ENCODE results near the gene COMMD6. TPM values are rescaled to one million over a fixed set of nuclear protein-coding genes. Genes with fewer than 3 reads are reported as not detected.
"Not testable (repeated sequence)": the region's sequence is repeated elsewhere in the genome, so short reads cannot be mapped to it uniquely, and the experiment has no call there.

COMMD6 gene
- total and polyA plus RNA-seq, 5 donors = 128 to 162 (median 142) TPM

DNA sequence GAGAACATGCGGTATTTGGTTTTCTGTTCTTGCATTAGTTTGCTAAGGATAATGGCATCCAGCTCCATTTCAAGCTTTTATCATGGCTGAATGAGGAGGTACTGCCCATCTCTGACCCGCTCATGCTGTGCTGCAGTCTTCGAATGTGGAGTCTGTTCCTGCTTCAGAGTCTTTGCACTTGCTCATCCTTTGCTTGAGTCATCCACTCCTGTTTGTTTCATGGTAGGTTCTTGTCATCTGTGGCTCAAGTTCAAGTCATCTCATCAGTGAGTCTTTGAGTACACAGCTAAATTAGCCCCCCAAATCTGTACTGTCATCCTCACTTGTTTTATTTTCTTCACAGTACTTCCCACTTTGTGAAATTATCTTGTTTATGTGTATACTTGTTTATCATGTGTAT, 17.3 kb upstream of the COMMD6 start:
- ATAC-seq (no peak), DNase-seq (no peak)
- Histone ChIP-seq H3K4me3 (ENCODE audit: low read length) (no peak overlapping the region), H3K27me3 (ENCODE audit: control insufficient read depth, insufficient read depth) (no peaks in the 10 kb centered on the region), H3K27ac (ENCODE audit: low read length) (no peak overlapping the region), H3K9me3 (ENCODE audit: control insufficient read depth, low read length) (no peaks in the 10 kb centered on the region), H3K4me1 (ENCODE audit: control insufficient read depth, insufficient read depth, low read length) (no peaks in the 10 kb centered on the region)
- intact Hi-C loops (cut with DNase I) = no loop called here
- WGBS = 97% methylated on average over 3 of the region's 3 CpGs

DNA sequence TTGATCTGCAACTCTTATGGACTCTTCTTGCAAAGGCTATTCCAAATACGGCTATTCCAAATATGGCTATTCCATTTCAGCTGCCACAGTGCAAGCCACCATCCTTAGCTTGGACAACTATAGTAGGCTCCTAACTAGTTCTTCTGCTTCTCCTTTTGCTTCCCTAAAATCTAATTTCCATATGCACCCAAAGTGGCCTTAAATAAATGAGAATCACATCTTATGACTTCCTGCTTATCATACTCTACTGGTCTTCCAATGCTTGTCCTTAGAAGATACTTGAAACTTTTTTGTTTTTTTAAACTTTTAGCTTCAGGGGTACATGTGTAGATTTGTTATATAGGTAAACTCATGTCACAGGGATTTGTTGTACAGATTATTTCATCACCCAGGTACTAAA, 16.8 kb upstream of the COMMD6 start:
- no peak for ATAC-seq
- WGBS = 96% methylated on average over 1 of the region's 1 CpG
- H3K27me3 ChIP-seq (ENCODE audit: control insufficient read depth, insufficient read depth) = no peaks in the 10 kb centered on the region
- intact Hi-C loops (cut with DNase I) = no loop called here
- no peaks in the 10 kb centered on the region for H3K4me1 ChIP-seq (ENCODE audit: control insufficient read depth, insufficient read depth, low read length)
- no peak overlapping the region for H3K4me3 ChIP-seq (ENCODE audit: low read length)
- no peak overlapping the region for H3K27ac ChIP-seq (ENCODE audit: low read length)
- H3K9me3 ChIP-seq (ENCODE audit: control insufficient read depth, low read length) = no peaks in the 10 kb centered on the region
- DNase-seq = no peak

DNA sequence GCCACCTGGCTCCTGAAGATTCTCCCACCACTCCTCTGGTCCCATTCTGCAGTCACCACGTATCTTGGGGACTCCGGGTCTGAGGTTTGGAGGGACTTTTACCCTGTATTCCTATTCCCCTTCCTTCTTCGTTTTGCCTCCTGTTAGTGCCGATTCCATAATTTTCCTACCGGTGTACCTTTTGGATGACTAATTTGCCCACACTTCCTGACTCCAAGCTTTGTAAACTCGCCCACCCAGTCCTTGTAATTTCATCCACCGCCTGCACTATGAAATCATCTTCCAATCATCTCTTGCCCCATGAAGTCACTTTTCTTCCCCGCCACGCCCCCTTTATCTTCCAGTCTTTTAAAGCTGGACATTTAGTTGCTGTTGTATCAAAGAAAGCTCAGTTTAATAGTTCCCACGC, 12.5 kb upstream of the COMMD6 start:
- Histone ChIP-seq H3K4me3 (ENCODE audit: low read length) (peak overlapping the region; percentile 70), H3K9me3 (ENCODE audit: control insufficient read depth, low read length) (no peaks in the 10 kb centered on the region), H3K27me3 (ENCODE audit: control insufficient read depth, insufficient read depth) (no peaks in the 10 kb centered on the region), H3K27ac (ENCODE audit: low read length) (no peak overlapping the region), H3K4me1 (ENCODE audit: control insufficient read depth, insufficient read depth, low read length) (no peaks in the 10 kb centered on the region)
- peak in 1 of 3 donors; percentile 40 for DNase-seq
- intact Hi-C loops (cut with DNase I) = no loop called here
- peak in 1 of 2 donors; percentile 11 for ATAC-seq
- 4% methylated on average over 10 of the region's 10 CpGs for WGBS

DNA sequence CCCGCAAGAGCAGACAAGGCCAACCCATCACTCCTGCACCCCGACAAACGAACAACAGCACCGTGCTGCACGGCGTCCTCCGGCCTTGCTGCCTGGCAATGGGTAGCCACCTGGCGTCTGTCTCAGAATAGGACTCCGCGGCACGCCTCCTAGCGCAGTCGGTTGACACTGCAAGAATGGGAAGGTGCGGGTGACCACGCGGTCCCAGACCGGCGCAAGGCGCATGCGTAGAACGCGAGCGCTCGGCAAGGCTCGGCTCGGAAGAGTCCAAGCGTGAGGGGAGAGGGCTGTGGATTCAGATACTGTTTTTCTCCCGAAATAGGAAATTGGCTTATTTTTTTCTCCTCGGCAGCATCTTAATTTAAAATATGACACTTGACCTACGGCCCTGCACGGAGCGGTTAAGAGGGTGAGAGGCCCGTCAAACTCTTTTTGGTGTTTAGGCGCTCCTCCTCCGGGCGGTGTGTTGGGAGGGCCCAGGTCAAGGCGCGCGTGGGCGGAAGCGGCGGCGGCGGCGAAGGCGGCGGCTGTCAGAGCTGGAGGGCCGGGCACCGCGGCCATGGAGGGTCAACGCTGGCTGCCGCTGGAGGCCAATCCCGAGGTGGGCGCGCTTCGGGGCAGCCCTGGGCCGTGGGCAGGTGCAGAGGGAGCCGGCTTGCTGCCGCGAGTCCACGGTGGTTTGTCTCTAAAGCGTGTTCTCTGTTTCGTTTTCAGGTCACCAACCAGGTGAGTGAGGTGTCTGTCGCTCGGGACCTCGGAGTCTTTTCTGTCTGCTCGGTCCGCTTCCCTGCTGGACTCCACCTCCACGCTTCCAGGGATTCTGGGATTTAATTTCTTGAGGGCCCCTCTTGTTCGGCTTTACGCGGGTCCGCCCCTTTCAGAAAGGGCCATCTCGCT, 11.9 kb upstream of the COMMD6 start, which contains the start of gene UCHL3:
TSS of gene UCHL3 (plus strand) at position 530 of the 897 bp plus-strand sequence. CDS start at position 560, 30 bp downstream.
- peak; percentile 97 to 99 (median 99) for DNase-seq
- Histone ChIP-seq H3K9me3 (ENCODE audit: control insufficient read depth, low read length) (no peaks in the 10 kb centered on the region), H3K27ac (ENCODE audit: low read length) (peak within 1 kb of the TSS; percentile 49), H3K27me3 (ENCODE audit: control insufficient read depth, insufficient read depth) (no peaks in the 10 kb centered on the region), H3K4me1 (ENCODE audit: control insufficient read depth, insufficient read depth, low read length) (no peaks in the 10 kb centered on the region), H3K4me3 (ENCODE audit: low read length) (peak within 1 kb of the TSS; percentile 70)
- intact Hi-C loops (cut with DNase I) = loop anchor here in 1 of 4 donors (10.0 kb wide), 1 partner anchor 195 kb away; no protein-coding TSS in a partner anchor
- under 1% methylated on average over 74 of the region's 74 CpGs for WGBS
- ATAC-seq = peak; percentile 98 to 99

DNA sequence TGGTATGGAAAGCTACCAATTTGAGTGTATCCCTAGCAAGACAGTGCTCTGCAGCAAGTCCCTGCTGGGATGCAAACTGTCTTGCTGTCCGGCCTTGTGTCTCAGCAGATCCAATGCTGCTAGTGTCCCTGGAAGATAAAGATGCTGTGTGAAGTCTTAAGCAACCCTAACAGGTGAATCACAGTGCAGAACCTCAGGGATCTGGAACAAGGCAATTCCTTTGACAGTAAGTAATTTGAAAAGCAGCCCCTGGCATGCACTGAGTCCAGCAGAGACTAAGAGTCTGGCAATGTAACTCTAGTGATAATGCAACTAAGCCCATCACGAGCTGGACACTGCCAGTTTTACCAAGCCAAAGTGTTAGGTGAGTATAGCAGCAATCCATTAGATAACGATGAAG, 10.3 kb upstream of the COMMD6 start:
- no peak overlapping the region for H3K27ac ChIP-seq (ENCODE audit: low read length)
- H3K9me3 ChIP-seq (ENCODE audit: control insufficient read depth, low read length) = no peaks in the 10 kb centered on the region
- no peaks in the 10 kb centered on the region for H3K27me3 ChIP-seq (ENCODE audit: control insufficient read depth, insufficient read depth)
- ATAC-seq (no peak), DNase-seq (no peak)
- no peak overlapping the region for H3K4me3 ChIP-seq (ENCODE audit: low read length)
- no peaks in the 10 kb centered on the region for H3K4me1 ChIP-seq (ENCODE audit: control insufficient read depth, insufficient read depth, low read length)
- intact Hi-C loops (cut with DNase I) = loop anchor here in 1 of 4 donors (10.0 kb wide), 1 partner anchor 193 kb away; no protein-coding TSS in a partner anchor
- WGBS = 76% methylated on average over 3 of the region's 3 CpGs

DNA sequence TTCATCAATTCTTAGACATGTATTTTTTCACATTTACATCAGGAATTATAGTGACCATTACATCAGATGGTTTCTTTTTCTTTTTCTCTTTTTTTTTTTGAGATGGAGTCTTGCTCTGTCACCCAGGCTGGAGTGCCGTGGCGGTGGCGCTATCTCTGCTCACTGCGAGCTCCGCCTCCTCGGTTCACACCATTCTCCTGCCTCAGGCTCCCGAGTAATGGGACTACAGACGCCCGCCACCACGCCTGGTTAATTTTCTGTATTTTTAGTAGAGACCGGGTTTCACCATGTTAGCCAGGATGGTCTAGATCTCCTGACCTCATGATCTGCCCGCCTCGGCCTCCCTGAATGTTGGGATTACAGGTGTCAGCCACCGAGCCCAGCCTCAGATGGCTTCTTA, 7.7 kb upstream of the COMMD6 start:
- intact Hi-C loops (cut with DNase I) = loop anchor here in 1 of 4 donors (10.0 kb wide), 1 partner anchor 191 kb away; no protein-coding TSS in a partner anchor
- H3K27me3 ChIP-seq (ENCODE audit: control insufficient read depth, insufficient read depth); ATAC-seq; H3K4me1 ChIP-seq (ENCODE audit: control insufficient read depth, insufficient read depth, low read length); H3K9me3 ChIP-seq (ENCODE audit: control insufficient read depth, low read length); H3K27ac ChIP-seq (ENCODE audit: low read length); DNase-seq; H3K4me3 ChIP-seq (ENCODE audit: low read length): not testable (repeated sequence)
- WGBS = 87% methylated on average over 14 of the region's 14 CpGs

DNA sequence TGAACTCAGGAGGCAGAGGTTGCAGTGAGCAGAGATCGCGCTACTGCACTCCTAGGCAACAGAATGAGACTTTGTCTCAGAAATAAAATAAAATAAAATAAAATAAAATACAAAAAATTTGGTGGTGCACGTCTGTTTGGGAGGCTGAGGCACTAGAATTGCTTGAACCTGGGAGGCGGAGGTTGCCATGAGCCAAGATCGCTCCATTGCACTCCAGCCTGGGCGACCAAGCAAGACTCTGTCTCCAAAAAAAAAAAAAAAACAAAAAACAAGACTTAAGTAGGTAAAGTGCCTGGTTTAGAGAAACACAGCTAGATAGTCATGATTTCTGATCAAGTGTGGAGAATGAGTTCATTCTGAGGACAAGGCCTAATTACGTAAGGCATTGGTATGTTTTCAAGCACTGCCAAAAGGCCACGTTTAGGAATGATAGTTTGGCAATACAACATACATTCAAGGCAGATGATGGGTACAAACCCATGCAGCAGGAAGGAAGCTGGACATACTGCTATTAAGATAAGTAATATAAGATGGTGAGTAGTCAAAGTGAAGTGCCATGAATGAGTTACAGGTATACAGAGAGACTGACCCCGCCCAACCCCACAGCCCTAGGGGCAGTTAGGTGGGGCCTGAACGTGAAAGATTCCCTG, 7.2 kb upstream of the COMMD6 start:
- Histone ChIP-seq H3K4me3 (ENCODE audit: low read length) (no peak overlapping the region), H3K9me3 (ENCODE audit: control insufficient read depth, low read length) (no peaks in the 10 kb centered on the region), H3K27me3 (ENCODE audit: control insufficient read depth, insufficient read depth) (no peaks in the 10 kb centered on the region), H3K27ac (ENCODE audit: low read length) (no peak overlapping the region), H3K4me1 (ENCODE audit: control insufficient read depth, insufficient read depth, low read length) (no peaks in the 10 kb centered on the region)
- intact Hi-C loops (cut with DNase I) = loop anchor here in 1 of 4 donors (10.0 kb wide), 1 partner anchor 190 kb away; no protein-coding TSS in a partner anchor
- 84% methylated on average over 10 of the region's 10 CpGs for WGBS
- no peak for ATAC-seq
- no peak for DNase-seq

DNA sequence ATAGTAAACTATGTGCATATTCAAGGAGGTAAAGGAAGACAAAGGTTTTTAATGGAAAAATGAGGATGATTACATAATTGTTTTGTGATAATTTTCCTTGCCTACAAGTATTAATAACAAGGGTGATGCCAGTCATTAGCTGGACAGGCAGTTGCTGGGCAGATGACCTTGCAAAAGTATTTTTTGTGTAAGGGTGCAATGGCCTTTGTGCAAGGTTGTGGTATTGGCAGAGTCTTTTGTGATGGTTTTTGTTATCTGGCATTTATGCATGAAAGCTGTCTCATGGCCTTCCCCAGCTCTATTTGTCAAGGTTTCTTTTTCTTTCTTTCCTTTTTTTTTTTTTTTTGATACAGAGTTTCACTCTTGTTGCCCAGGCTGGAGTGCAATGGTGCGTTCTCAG, 4.3 kb upstream of the COMMD6 start:
- no peaks in the 10 kb centered on the region for H3K9me3 ChIP-seq (ENCODE audit: control insufficient read depth, low read length)
- H3K4me3 ChIP-seq (ENCODE audit: low read length) = no peak overlapping the region
- DNase-seq (no peak), ATAC-seq (no peak)
- H3K27me3 ChIP-seq (ENCODE audit: control insufficient read depth, insufficient read depth) = no peaks in the 10 kb centered on the region
- 97% methylated on average over 1 of the region's 1 CpG for WGBS
- no peak overlapping the region for H3K27ac ChIP-seq (ENCODE audit: low read length)
- intact Hi-C loops (cut with DNase I) = loop anchor here in 1 of 4 donors (10.0 kb wide), 1 partner anchor 187 kb away; no protein-coding TSS in a partner anchor
- no peaks in the 10 kb centered on the region for H3K4me1 ChIP-seq (ENCODE audit: control insufficient read depth, insufficient read depth, low read length)

DNA sequence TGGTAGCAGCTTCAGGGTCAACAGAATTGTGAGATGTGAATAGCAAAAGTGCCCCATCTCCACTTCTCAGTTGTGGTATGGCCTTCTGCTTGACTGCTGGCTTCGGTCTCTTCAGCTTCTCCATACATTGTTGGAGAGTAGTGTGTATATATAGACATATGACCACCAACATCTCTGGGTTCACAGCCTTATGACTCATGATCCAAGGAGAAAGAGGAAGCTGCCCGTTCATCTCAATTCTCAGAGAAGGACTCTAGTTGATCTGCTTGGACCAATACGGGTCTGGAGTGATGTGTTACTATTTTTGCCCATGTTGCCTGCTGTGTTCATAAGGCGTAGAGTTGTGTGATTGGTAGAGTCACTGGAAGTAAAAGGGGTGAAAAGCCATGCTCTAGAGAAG, 3.6 kb upstream of the COMMD6 start:
- intact Hi-C loops (cut with DNase I) = loop anchor here in 1 of 4 donors (10.0 kb wide), 1 partner anchor 186 kb away; no protein-coding TSS in a partner anchor
- WGBS = 76% methylated on average over 4 of the region's 4 CpGs
- DNase-seq (no peak), ATAC-seq (no peak)
- no peaks in the 10 kb centered on the region for H3K4me1 ChIP-seq (ENCODE audit: control insufficient read depth, insufficient read depth, low read length)
- H3K9me3 ChIP-seq (ENCODE audit: control insufficient read depth, low read length) = no peaks in the 10 kb centered on the region
- no peak overlapping the region for H3K27ac ChIP-seq (ENCODE audit: low read length)
- H3K4me3 ChIP-seq (ENCODE audit: low read length) = no peak overlapping the region
- no peaks in the 10 kb centered on the region for H3K27me3 ChIP-seq (ENCODE audit: control insufficient read depth, insufficient read depth)

DNA sequence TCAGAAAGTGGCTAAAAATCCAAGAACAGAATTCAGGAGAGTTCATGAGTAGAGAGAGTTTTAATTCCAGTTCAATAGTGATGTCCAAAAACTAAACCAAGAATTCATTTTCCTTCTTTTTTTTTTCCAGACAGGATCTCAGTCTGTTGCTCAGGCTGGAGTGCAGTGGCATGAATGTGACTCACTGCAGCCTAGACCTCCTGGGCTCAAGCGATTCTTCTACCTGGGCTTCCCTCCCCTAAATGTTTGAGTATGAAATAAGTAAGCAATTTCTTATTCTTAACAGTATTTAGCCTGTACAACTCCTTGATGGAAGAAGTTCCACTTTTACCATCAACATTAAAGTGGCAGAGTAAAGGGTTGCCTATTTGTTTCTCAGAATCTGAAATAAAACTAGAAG, 3.8 kb downstream of the COMMD6 start:
- no peaks in the 10 kb centered on the region for H3K9me3 ChIP-seq (ENCODE audit: control insufficient read depth, low read length)
- no peak for ATAC-seq
- H3K4me3 ChIP-seq (ENCODE audit: low read length) = no peak overlapping the region
- no peaks in the 10 kb centered on the region for H3K27me3 ChIP-seq (ENCODE audit: control insufficient read depth, insufficient read depth)
- H3K27ac ChIP-seq (ENCODE audit: low read length) = no peak overlapping the region
- intact Hi-C loops (cut with DNase I) = loop anchor here in 1 of 4 donors (10.0 kb wide), 1 partner anchor 49 kb away; the partner anchor contains the start of gene TBC1D4
- 96% methylated on average over 1 of the region's 1 CpG for WGBS
- no peak for DNase-seq
- no peaks in the 10 kb centered on the region for H3K4me1 ChIP-seq (ENCODE audit: control insufficient read depth, insufficient read depth, low read length)

DNA sequence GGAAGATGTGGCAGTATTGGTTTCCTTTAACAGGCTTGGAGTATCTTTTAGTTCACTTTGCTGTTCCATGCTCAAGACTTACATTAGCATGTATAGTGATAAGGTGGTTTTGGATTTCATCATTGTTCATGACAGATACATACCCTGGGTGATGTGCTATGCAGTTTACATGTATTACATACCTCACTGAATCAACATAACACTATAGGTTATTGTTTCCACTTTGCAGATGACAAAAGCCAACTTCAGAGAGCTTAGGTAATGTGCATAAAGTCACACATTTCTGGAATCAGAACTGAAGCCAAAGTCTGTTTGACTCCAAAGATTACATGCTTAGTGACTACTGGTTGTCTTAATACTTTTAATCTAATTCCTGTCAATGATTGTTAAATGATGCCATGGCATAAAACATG, 7.1 kb downstream of the COMMD6 start:
- intact Hi-C loops (cut with DNase I) = loop anchor here in 1 of 4 donors (10.0 kb wide), 1 partner anchor 46 kb away; the partner anchor contains the start of gene TBC1D4
- no peaks in the 10 kb centered on the region for H3K27me3 ChIP-seq (ENCODE audit: control insufficient read depth, insufficient read depth)
- H3K4me3 ChIP-seq (ENCODE audit: low read length) = no peak overlapping the region
- ATAC-seq (no peak), DNase-seq (no peak)
- H3K4me1 ChIP-seq (ENCODE audit: control insufficient read depth, insufficient read depth, low read length) = no peaks in the 10 kb centered on the region
- H3K9me3 ChIP-seq (ENCODE audit: control insufficient read depth, low read length) = no peaks in the 10 kb centered on the region
- H3K27ac ChIP-seq (ENCODE audit: low read length) = no peak overlapping the region

Data from right cardiac atrium (tissue), 5 donors.